Sigmoid colon (tissue), 7 donors: ENCODE data around the gene VAMP2. TPM values are rescaled to one million over a fixed set of nuclear protein-coding genes. Genes with fewer than 3 reads are reported as not detected.
A peak's percentile ranks its signal among the peaks of the same experiment; 100 is the strongest.

Experiments
- DNase-seq: peaks from one replicate; pipeline ENCODE4 v3.0.0-alpha.2; 2019
- H3K27ac ChIP-seq, 4 donors: fragments of 200-600 bp; sonication (generic); one replicate each; pipeline ENCODE4 v1.5.1; 2016 to 2019; ENCODE audit warnings: mild to moderate bottlenecking in 1 of 4
- H3K27me3 ChIP-seq, 3 donors: fragments of 200-600 bp; sonication (generic); one replicate each; pipeline ENCODE4 v1.5.1; 2019; ENCODE audit warnings: mild to moderate bottlenecking in 1 of 3
- H3K36me3 ChIP-seq, 4 donors: fragments of 200-600 bp; sonication (generic); one replicate each; pipeline ENCODE4 v1.5.1; 2016 to 2019
- H3K4me1 ChIP-seq, 4 donors: fragments of 200-600 bp; sonication (generic); one replicate each; pipeline ENCODE4 v1.5.1; 2017 to 2019
- H3K4me3 ChIP-seq, 4 donors: fragments of 200-600 bp; sonication (generic); one replicate each; pipeline ENCODE4 v1.5.1; 2017 to 2019; ENCODE audit warnings: mild to moderate bottlenecking in 2 of 4, moderate library complexity in 1 of 4
- H3K9me3 ChIP-seq, 4 donors: fragments of 200-600 bp in 3 of 4; sonication (generic) in 3 of 4; one replicate each; pipeline versions ENCODE4 v1.5.1 to v1.6.1; 2013 to 2019
- EP300 ChIP-seq, 4 donors: sonication (generic); formaldehyde crosslinking; IDR thresholded peaks; one replicate each; pipeline ENCODE4 v1.6.1; 2017; ENCODE audit warnings: antibody characterized with exemption in 4 of 4
- POLR2A ChIP-seq, 2 donors: fragments of 450-650 bp; IDR thresholded peaks; one replicate each; pipeline ENCODE4 v1.6.1; 2016; ENCODE audit warnings: antibody characterized with exemption in 2 of 2, mild to moderate bottlenecking in 2 of 2, moderate library complexity in 2 of 2
- POLR2AphosphoS5 ChIP-seq, 4 donors: sonication (generic); formaldehyde crosslinking; IDR thresholded peaks; one replicate each; pipeline ENCODE4 v1.6.1; 2017; ENCODE audit warnings: antibody characterized with exemption in 4 of 4
- WGBS, 2 donors: extraction: QIAGEN DNeasy Blood & Tissue Kit; methylation state at CpG; one replicate each; pipeline ENCODE4 v1.1.7; 2013; 5-methylcytosine and 5-hydroxymethylcytosine counted together
- intact Hi-C: fragments of 100-400 bp; cut with DNase I; formaldehyde crosslinking; loops from one replicate; pipeline ENCODE4 v1.15.1; 2023
- polyA plus RNA-seq, 3 donors: library from polyadenylated mRNA; stranded (reverse); fragments of 200-250 nt; gene quantifications; one replicate each; pipeline ENCODE4 v1.2.3, GENCODE V29; 2013
- total RNA-seq, 4 donors: library from RNA; depleted of rRNA; stranded (reverse); fragments of >200 nt; gene quantifications; one replicate each; pipeline ENCODE4 v1.1.0, GENCODE V29; 2016
- TF ChIP-seq, protein P1 (sequence below), 4 experiments: fragments of 450-650 bp in 3 of 4; fragments of 200-600 bp in 1 of 4; IDR thresholded peaks; one replicate each; pipeline ENCODE4 v1.5.1; 2016 to 2019; ENCODE audit warnings: antibody characterized with exemption in 4 of 4, mild to moderate bottlenecking in 3 of 4, moderate library complexity in 2 of 4
- donor health status: healthy with polysubstance abuse.
- donor health status: Bipolar disorder and iron deficiency.
- donor health status: healthy.

Gene VAMP2, protein sequence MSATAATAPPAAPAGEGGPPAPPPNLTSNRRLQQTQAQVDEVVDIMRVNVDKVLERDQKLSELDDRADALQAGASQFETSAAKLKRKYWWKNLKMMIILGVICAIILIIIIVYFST
- total RNA-seq, result 10 to 100 TPM; 20.4 to 29.6 (median 27.3) TPM
- 10 to 100 TPM; 37.7 to 57.1 (median 54.9) TPM for polyA plus RNA-seq

DNA sequence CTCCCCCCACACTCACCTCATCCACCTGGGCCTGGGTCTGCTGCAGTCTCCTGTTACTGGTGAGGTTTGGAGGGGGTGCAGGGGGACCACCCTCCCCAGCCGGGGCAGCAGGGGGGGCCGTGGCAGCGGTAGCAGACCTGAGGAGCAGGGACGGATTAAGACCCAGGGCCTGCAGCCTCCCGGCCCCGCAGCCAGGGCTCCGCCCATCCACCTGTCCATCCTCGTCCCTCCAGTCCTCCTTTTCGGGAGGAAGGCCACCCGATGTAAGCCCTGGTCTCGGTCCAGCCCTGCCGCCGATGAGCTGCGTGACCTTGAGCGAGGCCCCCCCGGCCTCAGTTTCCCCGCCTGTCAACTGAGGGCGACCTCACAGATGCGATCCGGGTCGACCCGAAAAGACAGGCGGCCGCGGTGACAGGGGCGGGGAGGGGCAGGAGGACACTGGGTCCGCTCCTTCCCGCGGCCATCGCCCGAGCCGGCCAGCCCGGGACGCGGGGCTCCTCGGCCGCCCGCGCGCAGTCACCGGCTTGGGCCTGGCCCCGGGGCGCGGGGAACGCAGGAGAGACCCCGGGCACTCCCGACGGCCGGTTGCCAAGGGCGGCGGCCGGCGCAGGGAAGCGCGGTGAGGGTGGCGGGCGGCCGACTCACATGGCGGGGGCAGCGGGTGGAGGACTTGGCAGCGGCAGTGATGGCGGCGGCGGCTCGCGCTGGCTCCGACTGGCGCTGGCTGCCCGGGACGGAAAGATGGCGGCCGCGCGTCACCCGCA lies at the start of gene VAMP2:
Gene VAMP2 (minus strand): TSS at position 716 of the 764 bp plus-strand sequence. CDS start 69 bp downstream, at position 647.
- Histone ChIP-seq H3K4me1 (peaks cover 0 to 61% (median 56%) of the 10 kb centered on the region in 4 donors), H3K36me3 (peaks cover 0 to 21% (median 14%) of the 10 kb centered on the region in 4 donors), H3K27ac (peak within 1 kb of the TSS; percentile 98 to 100 (median 99)), H3K27me3 (no peaks in the 10 kb centered on the region), H3K9me3 (no peaks in the 10 kb centered on the region), H3K4me3 (peak within 1 kb of the TSS; percentile 83 to 99 (median 98))
- 1% methylated on average over 75 of the region's 75 CpGs for WGBS, 2 donors
- DNase-seq, result peak; percentile 92
- TF ChIP-seq EP300 (IDR thresholded peaks at IDR 0.05) (no peak), POLR2AphosphoS5 (IDR thresholded peaks at IDR 0.05) (peak; percentile 88 to 95 (median 93)), POLR2A (IDR thresholded peaks at IDR 0.05) (peak in 1 of 2 donors; percentile 33)
- TF ChIP-seq, protein P1, sequence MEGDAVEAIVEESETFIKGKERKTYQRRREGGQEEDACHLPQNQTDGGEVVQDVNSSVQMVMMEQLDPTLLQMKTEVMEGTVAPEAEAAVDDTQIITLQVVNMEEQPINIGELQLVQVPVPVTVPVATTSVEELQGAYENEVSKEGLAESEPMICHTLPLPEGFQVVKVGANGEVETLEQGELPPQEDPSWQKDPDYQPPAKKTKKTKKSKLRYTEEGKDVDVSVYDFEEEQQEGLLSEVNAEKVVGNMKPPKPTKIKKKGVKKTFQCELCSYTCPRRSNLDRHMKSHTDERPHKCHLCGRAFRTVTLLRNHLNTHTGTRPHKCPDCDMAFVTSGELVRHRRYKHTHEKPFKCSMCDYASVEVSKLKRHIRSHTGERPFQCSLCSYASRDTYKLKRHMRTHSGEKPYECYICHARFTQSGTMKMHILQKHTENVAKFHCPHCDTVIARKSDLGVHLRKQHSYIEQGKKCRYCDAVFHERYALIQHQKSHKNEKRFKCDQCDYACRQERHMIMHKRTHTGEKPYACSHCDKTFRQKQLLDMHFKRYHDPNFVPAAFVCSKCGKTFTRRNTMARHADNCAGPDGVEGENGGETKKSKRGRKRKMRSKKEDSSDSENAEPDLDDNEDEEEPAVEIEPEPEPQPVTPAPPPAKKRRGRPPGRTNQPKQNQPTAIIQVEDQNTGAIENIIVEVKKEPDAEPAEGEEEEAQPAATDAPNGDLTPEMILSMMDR (IDR thresholded peaks at IDR 0.05), result peak in 2 of 4 experiments; percentile 18 to 29
- intact Hi-C loops, result loop anchor here (5.0 kb wide), 1 partner anchor 60 kb away; no protein-coding TSS in a partner anchor

DNA sequence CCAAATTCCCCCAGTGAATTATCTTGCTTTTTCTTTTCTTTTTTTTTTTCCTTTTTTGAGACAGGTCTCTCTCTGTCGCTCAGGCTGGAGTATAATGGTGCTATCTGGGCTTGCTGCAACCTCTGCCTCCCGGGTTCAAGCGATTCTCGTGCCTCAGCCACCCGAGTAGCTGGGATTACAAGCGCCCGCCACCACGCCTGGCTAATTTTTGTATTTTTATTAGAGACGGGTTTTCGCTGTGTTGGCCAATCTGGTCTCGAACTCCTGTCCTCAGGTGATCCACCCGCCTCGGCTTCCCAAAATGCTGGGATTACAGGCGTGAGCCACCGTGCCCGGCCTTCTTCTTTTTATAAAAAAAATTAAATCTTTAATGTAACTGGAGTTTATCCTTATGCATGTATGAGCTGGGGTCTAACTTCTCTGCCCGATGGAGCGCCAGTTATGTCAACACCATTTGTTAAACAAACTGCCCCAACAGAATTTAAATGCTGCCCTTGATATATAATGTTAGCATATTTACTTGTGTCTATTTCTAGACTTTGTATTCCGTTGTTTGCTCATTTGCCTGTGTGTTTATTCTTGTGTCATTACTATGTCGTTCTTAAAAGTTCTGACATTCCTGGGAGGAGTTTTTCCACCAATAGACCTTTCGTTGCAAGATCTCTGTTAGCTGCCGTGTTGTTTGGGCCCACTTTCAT lies 48.2 kb upstream of the VAMP2 start:
- intact Hi-C loops, result no loop called here
- H3K27ac ChIP-seq, result peak overlapping the region; percentile 77 to 85 (median 81)
- H3K27me3 ChIP-seq, result no peaks in the 10 kb centered on the region
- DNase-seq, result no peak
- H3K36me3 ChIP-seq, result no peaks in the 10 kb centered on the region
- H3K4me1 ChIP-seq, result peaks cover 0 to 11% (median 7%) of the 10 kb centered on the region in 4 donors
- H3K9me3 ChIP-seq, result no peaks in the 10 kb centered on the region
- peak overlapping the region; percentile 49 to 54 (median 50) for H3K4me3 ChIP-seq
- TF ChIP-seq EP300 (IDR thresholded peaks at IDR 0.05) (no peak), POLR2A (IDR thresholded peaks at IDR 0.05) (no peak), POLR2AphosphoS5 (IDR thresholded peaks at IDR 0.05) (no peak)
- TF ChIP-seq, protein P1 (IDR thresholded peaks at IDR 0.05), result no peak
- 8 to 19% methylated on average over 22 of the region's 22 CpGs for WGBS, 2 donors

DNA sequence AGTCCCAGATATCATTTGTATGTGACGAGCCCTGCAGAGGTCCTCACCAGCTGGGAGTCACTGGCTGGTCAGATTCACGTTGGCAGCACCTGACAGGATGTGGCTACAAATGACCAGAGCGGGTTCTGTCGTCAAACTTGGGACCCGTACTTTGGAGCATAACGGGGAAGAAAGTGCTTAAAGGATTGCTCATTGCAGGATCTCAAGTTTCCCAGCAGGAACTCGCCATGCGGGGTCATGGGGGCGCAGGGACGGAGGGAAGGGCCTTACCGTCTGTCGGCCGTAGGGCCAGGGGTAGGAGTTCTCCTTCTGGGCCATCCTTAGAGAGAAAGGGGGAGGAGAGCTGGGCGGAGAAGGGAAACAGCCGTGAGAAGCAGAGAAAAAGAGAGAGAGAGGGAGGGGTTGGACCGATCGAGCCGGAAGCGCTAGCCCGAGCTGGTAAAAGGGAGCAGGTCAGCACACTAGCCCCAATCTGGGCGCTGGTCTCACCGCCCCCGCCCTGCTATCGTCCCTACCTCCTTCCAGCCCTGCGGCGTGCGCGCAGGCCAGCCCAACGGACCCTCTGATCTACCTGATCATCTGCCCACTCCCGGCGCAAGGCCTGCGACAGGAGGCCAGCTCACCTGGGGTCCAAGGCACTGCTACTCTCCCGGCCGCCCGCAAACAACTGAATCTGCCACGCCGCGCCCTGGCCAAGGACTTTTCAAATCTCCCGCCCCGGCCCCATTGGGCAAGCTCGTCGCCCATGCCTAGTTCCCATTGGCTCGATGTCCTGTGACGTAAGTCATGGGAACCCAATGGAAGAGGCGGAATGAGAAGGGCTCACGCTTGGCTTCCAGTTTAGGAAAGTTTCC lies 47.4 kb upstream of the VAMP2 start, which contains the start of gene AURKB:
Gene AURKB (minus strand): TSS at position 669 of the 854 bp plus-strand sequence. CDS start 351 bp downstream, at position 318.
- DNase-seq, result peak; percentile 98
- H3K4me3 ChIP-seq, result peak within 1 kb of the TSS; percentile 49 to 54 (median 50)
- H3K4me1 ChIP-seq, result peaks cover 0 to 11% (median 7%) of the 10 kb centered on the region in 4 donors
- TF ChIP-seq EP300 (IDR thresholded peaks at IDR 0.05) (no peak), POLR2AphosphoS5 (IDR thresholded peaks at IDR 0.05) (no peak), POLR2A (IDR thresholded peaks at IDR 0.05) (no peak)
- TF ChIP-seq, protein P1 (IDR thresholded peaks at IDR 0.05), result no peak
- no peaks in the 10 kb centered on the region for H3K36me3 ChIP-seq
- H3K9me3 ChIP-seq, result no peaks in the 10 kb centered on the region
- H3K27me3 ChIP-seq, result no peaks in the 10 kb centered on the region
- WGBS, 2 donors, result 1 to 2% methylated on average over 46 of the region's 46 CpGs
- intact Hi-C loops, result no loop called here
- peak within 1 kb of the TSS; percentile 77 to 85 (median 81) for H3K27ac ChIP-seq

DNA sequence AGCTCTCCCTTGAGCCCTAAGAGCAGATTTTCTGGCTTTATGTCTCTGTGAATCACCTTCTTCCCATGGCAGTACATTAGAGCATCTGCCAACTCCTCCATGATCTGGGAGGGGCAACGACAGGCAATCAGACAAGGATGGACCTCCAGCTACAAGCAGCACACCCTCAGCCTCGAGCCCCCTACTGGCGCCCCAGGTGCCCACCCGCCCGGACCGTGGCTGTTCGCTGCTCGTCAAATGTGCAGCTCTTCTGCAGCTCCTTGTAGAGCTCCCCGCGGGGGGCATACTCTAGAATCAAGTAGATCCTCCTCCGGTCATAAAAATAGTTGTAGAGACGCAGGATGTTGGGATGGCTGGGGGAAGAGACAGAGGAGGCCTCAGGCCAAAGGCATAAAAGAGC lies 43.8 kb upstream of the VAMP2 start:
- no peaks in the 10 kb centered on the region for H3K27me3 ChIP-seq
- WGBS, 2 donors, result 94 to 96% methylated on average over 12 of the region's 12 CpGs
- H3K4me3 ChIP-seq, result no peak overlapping the region
- no peaks in the 10 kb centered on the region for H3K36me3 ChIP-seq
- H3K27ac ChIP-seq, result no peak overlapping the region
- peaks cover 0 to 11% (median 7%) of the 10 kb centered on the region in 4 donors for H3K4me1 ChIP-seq
- no peak for DNase-seq
- intact Hi-C loops, result no loop called here
- no peaks in the 10 kb centered on the region for H3K9me3 ChIP-seq
- no peak for TF ChIP-seq EP300 (IDR thresholded peaks at IDR 0.05)
- no peak for TF ChIP-seq POLR2A (IDR thresholded peaks at IDR 0.05)
- TF ChIP-seq POLR2AphosphoS5 (IDR thresholded peaks at IDR 0.05), result no peak
